Sciatic nerve (tissue), 2 donors: ENCODE data around the gene TMEM30A. TPM values are rescaled to one million over a fixed set of nuclear protein-coding genes. Genes with fewer than 3 reads are reported as not detected.
A peak's percentile ranks its signal among the peaks of the same experiment; 100 is the strongest.

ENCODE experiments used
- ATAC-seq: fragments of 200-7000 bp; cut with Tn5 transposase; one replicate; pipeline ENCODE4 v1.9.1; 2020; ENCODE audit warnings: mild to moderate bottlenecking, moderate library complexity
- DNase-seq: peaks from one replicate; pipeline ENCODE4 v3.0.0-alpha.2; 2020; ENCODE audit warnings: low spot score
- intact Hi-C: fragments of 100-400 bp; cut with DNase I; formaldehyde crosslinking; loops from one replicate; pipeline ENCODE4 v1.14.2; 2022
- total RNA-seq: library from RNA; stranded (reverse); fragmentation: NEBNext Ultra II Directional; extraction: Animal tissue kit (Norgen Biotek cat#: 25700); gene quantifications from one replicate; pipeline ENCODE4 v1.2.1, GENCODE V29; 2021
- donor health status: DM: no; HTN: no; CAD: no.
- donor health status: DM: no; HTN: no; CAD: no.

The TMEM30A gene
- total RNA-seq, 1 donor from 2014 or later, result 104 TPM

- intact Hi-C loops, result no loop called here
- ATAC-seq (peak; percentile 87), DNase-seq (no peak)
Observed at GRCh38 chr6:75230484-75231325, 53.9 kb downstream of the TMEM30A start.

GRCh38 chr6:75224303-75224926 lies 60.2 kb downstream of the TMEM30A start:
- intact Hi-C loops, result no loop called here
- DNase-seq, result no peak
- no peak for ATAC-seq

- DNase-seq (no peak), ATAC-seq (no peak)
- intact Hi-C loops, result no loop called here
Observed at GRCh38 chr6:75223428-75223827, 61.2 kb downstream of the TMEM30A start.

- DNase-seq, result no peak
- ATAC-seq, result peak; percentile 56
- intact Hi-C loops, result no loop called here
Observed at GRCh38 chr6:75222261-75222660, 62.3 kb downstream of the TMEM30A start.

GRCh38 chr6:75221116-75221515 lies 63.5 kb downstream of the TMEM30A start:
- ATAC-seq (no peak), DNase-seq (no peak)
- intact Hi-C loops, result no loop called here

GRCh38 chr6:75220357-75220756 lies 64.2 kb downstream of the TMEM30A start:
- intact Hi-C loops, result no loop called here
- DNase-seq (no peak), ATAC-seq (no peak)

- DNase-seq (no peak), ATAC-seq (no peak)
- intact Hi-C loops, result no loop called here
Observed at GRCh38 chr6:75219263-75219662, 65.3 kb downstream of the TMEM30A start.

- ATAC-seq, result peak; percentile 81
Observed at GRCh38 chr6:75217193-75217592, 67.4 kb downstream of the TMEM30A start.

GRCh38 chr6:75215291-75215690 lies 69.3 kb downstream of the TMEM30A start:
- intact Hi-C loops, result no loop called here
- no peak for ATAC-seq
- no peak for DNase-seq

More at GRCh38 chr6:75217193-75217592, 67.4 kb downstream of the TMEM30A start:
- DNase-seq, result no peak
- intact Hi-C loops, result no loop called here

GRCh38 chr6:75213732-75214131 lies 70.9 kb downstream of the TMEM30A start:
- DNase-seq (no peak), ATAC-seq (no peak)
- intact Hi-C loops, result no loop called here

- DNase-seq (no peak), ATAC-seq (no peak)
- intact Hi-C loops, result no loop called here
Observed at GRCh38 chr6:75213112-75213511, 71.5 kb downstream of the TMEM30A start.

- DNase-seq (no peak), ATAC-seq (no peak)
- intact Hi-C loops, result no loop called here
Observed at GRCh38 chr6:75211920-75212590, 72.5 kb downstream of the TMEM30A start.

- DNase-seq, result no peak
- no peak for ATAC-seq
- intact Hi-C loops, result no loop called here
Observed at GRCh38 chr6:75210885-75211739, 73.5 kb downstream of the TMEM30A start.

- intact Hi-C loops, result loop anchor here (5.0 to 10.0 kb wide), 2 partner anchors 794 to 1117 kb away; no protein-coding TSS in a partner anchor
- no peak for ATAC-seq
- no peak for DNase-seq
Observed at GRCh38 chr6:75209184-75209723, 75.3 kb downstream of the TMEM30A start.

GRCh38 chr6:75208298-75209183 lies 76.1 kb downstream of the TMEM30A start:
- ATAC-seq, result peak; percentile 63
- intact Hi-C loops, result loop anchor here (5.0 to 10.0 kb wide), 2 partner anchors 794 to 1116 kb away; no protein-coding TSS in a partner anchor
- peak; percentile 94 for DNase-seq

- peak; percentile 64 for DNase-seq
- intact Hi-C loops, result loop anchor here (5.0 to 10.0 kb wide), 2 partner anchors 792 to 1114 kb away; no protein-coding TSS in a partner anchor
- ATAC-seq, result peak; percentile 12
Observed at GRCh38 chr6:75206576-75207342, 77.8 kb downstream of the TMEM30A start.
